ENCODE results near the gene INPP5B. TPM values are rescaled to one million over a fixed set of nuclear protein-coding genes. Genes with fewer than 3 reads are reported as not detected.

The INPP5B gene
- total and polyA plus RNA-seq, 2 experiments from 2014 or later = 10.0 to 34.3 TPM

DNA sequence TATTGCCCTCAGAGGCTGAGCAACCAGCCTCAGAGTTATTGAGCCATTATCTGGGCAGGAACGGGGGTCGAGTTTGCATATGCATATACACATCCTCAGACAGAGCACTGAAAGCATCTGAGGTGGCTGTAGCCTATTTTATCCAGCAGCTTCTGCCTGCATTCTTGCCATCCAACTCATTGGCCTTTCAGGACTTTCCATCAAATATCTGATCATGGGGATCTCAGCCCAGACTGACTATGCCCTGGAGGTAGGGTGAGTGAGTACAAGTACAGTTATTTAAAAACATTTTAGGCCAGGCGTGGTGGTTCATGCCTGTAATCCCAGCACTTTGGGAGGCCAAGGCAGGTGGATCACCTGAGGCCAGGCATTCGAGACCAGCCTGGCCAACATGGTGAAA lies 85.7 kb downstream of the INPP5B start:
- Histone ChIP-seq H2AFZ (no peak overlapping the region), H3K79me2 (ENCODE audit: insufficient read depth) (peaks cover 33% of the 10 kb centered on the region), H3K27ac (peak overlapping the region; percentile 90; the same call in 1 of the 2 replicates), H3K4me3 (no peak overlapping the region), H4K20me1 (ENCODE audit: insufficient read depth) (no peaks in the 10 kb centered on the region), H3K36me3 (ENCODE audit: low read depth) (peaks cover 23% of the 10 kb centered on the region; the same call in 1 of the 2 replicates), H3F3A (ENCODE audit: insufficient read depth) (peaks cover 13% of the 10 kb centered on the region), H3K27me3 (replicated peaks; ENCODE audit: insufficient read depth) (no peaks in the 10 kb centered on the region), H3K9me3 (ENCODE audit: low read depth) (no peaks in the 10 kb centered on the region), H3K4me2 (ENCODE audit: unreplicated experiment) (no peak overlapping the region), H3K9me2 (ENCODE audit: insufficient read depth) (no peaks in the 10 kb centered on the region), H3K4me1 (ENCODE audit: insufficient read depth) (peaks cover 13% of the 10 kb centered on the region), H3K9ac (no peak overlapping the region)
- peak; percentile 29 for DNase-seq
- WGBS, 2 experiments (ENCODE audit: low coverage in 1 of 2, low lambda C conversion rate in 2 of 2, missing lambda C conversion rate in 2 of 2) = 88 to 93% methylated on average over 4 of the region's 4 CpGs
- TF ChIP-seq EZH2phosphoT487 (IDR thresholded peaks at IDR 0.05; ENCODE audit: insufficient read depth, low read depth) = no peak
- TF ChIP-seq EZH2 (IDR thresholded peaks at IDR 0.05; ENCODE audit: insufficient read depth, poor library complexity, severe bottlenecking) = no peak
- in situ Hi-C loops (cut with MboI) = no loop called here

DNA sequence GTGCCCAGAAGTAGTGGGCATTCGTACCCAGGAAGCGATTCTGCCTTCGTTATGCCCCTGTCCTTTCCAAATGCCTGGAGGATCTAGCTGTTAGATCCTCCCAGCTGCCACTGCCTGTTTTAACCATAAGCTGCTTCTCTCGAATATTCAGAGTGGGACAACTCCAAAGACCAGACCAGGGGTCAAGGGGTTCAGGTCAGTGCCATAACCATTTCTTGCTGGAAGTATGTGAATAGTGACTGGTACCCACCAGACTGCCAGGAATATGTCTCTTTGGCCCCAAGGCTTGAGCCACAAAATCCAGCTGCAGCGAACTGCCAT lies 86.5 kb downstream of the INPP5B start:
- Histone ChIP-seq H3K9me2 (ENCODE audit: insufficient read depth) (no peaks in the 10 kb centered on the region), H2AFZ (peak overlapping the region; percentile 83; the same call in 1 of the 2 replicates), H3K27me3 (replicated peaks; ENCODE audit: insufficient read depth) (no peaks in the 10 kb centered on the region), H3K79me2 (ENCODE audit: insufficient read depth) (peaks cover 41% of the 10 kb centered on the region), H3K9me3 (ENCODE audit: low read depth) (no peaks in the 10 kb centered on the region), H3K9ac (peak overlapping the region; percentile 92), H3K36me3 (ENCODE audit: low read depth) (peaks cover 27% of the 10 kb centered on the region; the same call in 1 of the 2 replicates), H3K4me1 (ENCODE audit: insufficient read depth) (peaks cover 13% of the 10 kb centered on the region), H3K4me3 (peak overlapping the region; percentile 97), H3K4me2 (ENCODE audit: unreplicated experiment) (peak overlapping the region; percentile 88), H4K20me1 (ENCODE audit: insufficient read depth) (no peaks in the 10 kb centered on the region), H3K27ac (peak overlapping the region; percentile 90), H3F3A (ENCODE audit: insufficient read depth) (peaks cover 11% of the 10 kb centered on the region)
- TF ChIP-seq EZH2phosphoT487 (IDR thresholded peaks at IDR 0.05; ENCODE audit: insufficient read depth, low read depth) (no peak), EZH2 (IDR thresholded peaks at IDR 0.05; ENCODE audit: insufficient read depth, poor library complexity, severe bottlenecking) (no peak)
- in situ Hi-C loops (cut with MboI) = no loop called here
- DNase-seq = no peak
- 26 to 35% methylated on average over 5 of the region's 5 CpGs for WGBS, 2 experiments (ENCODE audit: low coverage in 1 of 2, low lambda C conversion rate in 2 of 2, missing lambda C conversion rate in 2 of 2)

DNA sequence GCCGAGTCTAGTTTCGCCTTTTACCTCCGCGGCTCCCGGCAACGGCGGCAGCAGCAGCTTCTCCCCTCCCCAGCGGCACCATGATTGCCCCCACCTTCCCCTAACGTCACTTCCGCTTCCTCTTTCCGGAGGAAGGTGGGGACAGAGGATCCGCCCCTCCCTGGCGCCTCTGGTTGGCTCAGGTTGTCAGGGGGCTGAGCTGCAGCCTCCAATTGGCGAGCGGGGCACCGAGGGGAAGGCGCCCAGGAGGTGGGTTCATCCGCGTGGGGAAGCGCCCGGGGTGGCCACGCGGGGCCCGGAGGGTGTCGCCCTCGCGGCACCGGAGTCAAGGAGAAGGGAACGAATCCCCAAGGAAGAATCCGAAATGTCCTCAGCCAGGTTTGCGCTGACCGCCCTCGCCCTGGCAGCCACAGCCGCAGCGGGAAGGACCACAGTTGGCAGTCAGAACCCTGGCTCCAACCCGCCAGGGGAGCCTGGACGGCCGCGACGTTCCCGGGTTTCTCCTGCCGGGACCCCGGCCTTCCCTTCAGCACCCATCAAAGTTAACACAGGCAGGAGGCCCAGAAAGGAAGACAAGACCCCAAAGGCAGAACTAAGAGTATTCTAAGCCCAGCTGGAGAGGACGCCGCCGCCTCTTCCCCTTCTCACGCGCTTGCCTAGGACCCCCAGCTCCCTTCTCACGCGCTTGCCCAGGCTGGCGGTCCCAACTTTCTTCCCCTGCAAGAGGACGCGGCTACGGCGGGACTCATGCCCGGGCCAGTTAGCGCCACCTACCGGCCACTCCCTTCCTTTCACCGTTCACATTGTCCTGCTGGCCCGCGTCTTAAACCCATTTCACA lies 87.1 kb downstream of the INPP5B start, which contains the start of gene MTF1:
Gene MTF1, minus strand, starts transcription at position 86 of the 839 bp plus-strand sequence. CDS start 1,934 bp downstream, outside the sequence.
- in situ Hi-C loops (cut with MboI) = no loop called here
- 0 to 1% methylated on average over 61 of the region's 61 CpGs for WGBS, 2 experiments (ENCODE audit: low coverage in 1 of 2, low lambda C conversion rate in 2 of 2, missing lambda C conversion rate in 2 of 2)
- TF ChIP-seq EZH2phosphoT487 (IDR thresholded peaks at IDR 0.05; ENCODE audit: insufficient read depth, low read depth) (no peak), EZH2 (IDR thresholded peaks at IDR 0.05; ENCODE audit: insufficient read depth, poor library complexity, severe bottlenecking) (no peak)
- Histone ChIP-seq H3K9me3 (ENCODE audit: low read depth) (no peaks in the 10 kb centered on the region), H3K9me2 (ENCODE audit: insufficient read depth) (no peaks in the 10 kb centered on the region), H2AFZ (peak within 1 kb of the TSS; percentile 83), H3K4me3 (peak within 1 kb of the TSS; percentile 97), H4K20me1 (ENCODE audit: insufficient read depth) (no peaks in the 10 kb centered on the region), H3K9ac (peak within 1 kb of the TSS; percentile 92), H3F3A (ENCODE audit: insufficient read depth) (peaks cover 11% of the 10 kb centered on the region), H3K79me2 (ENCODE audit: insufficient read depth) (peaks cover 47% of the 10 kb centered on the region), H3K4me2 (ENCODE audit: unreplicated experiment) (peak within 1 kb of the TSS; percentile 91), H3K36me3 (ENCODE audit: low read depth) (peaks cover 31% of the 10 kb centered on the region; the same call in 1 of the 2 replicates), H3K27me3 (replicated peaks; ENCODE audit: insufficient read depth) (no peaks in the 10 kb centered on the region), H3K27ac (peak within 1 kb of the TSS; percentile 90), H3K4me1 (ENCODE audit: insufficient read depth) (peaks cover 13% of the 10 kb centered on the region)
- peak; percentile 99 for DNase-seq

DNA sequence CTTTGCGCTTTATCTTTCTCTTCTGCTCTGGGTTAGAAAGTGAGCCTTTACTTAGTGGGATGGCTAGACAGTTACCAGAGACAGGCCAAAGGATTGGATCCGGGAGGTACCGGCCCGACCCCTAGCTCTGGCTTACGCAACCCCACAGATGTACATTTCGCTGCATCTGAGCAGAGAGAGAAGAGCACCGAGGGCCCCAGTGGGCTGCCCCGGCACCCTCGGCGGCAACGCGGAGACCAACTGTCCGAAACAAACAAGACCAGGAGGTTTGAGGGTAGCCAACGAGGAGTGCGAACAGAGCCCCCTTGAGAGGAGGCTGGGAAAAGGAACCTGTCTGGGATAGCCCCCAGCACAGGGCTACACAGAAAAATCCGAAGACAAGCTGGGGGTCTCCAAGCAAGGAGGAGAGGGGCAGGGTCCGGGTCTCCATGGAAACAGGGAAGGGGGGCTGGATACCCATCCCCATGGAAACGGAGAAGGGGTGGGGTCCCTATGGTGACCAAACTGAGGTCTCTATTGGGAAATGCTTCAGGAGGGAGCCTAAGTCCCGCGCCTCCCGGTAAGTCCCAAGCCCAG lies 87.8 kb downstream of the INPP5B start:
- Histone ChIP-seq H3K36me3 (ENCODE audit: low read depth) (peaks cover 27% of the 10 kb centered on the region; the same call in 1 of the 2 replicates), H3K9me2 (ENCODE audit: insufficient read depth) (no peaks in the 10 kb centered on the region), H3K79me2 (ENCODE audit: insufficient read depth) (peaks cover 54% of the 10 kb centered on the region), H2AFZ (peak overlapping the region; percentile 83), H3K9ac (peak overlapping the region; percentile 92), H4K20me1 (ENCODE audit: insufficient read depth) (no peaks in the 10 kb centered on the region), H3F3A (ENCODE audit: insufficient read depth) (peaks cover 11% of the 10 kb centered on the region), H3K4me3 (peak overlapping the region; percentile 97), H3K4me2 (ENCODE audit: unreplicated experiment) (peak overlapping the region; percentile 91), H3K4me1 (ENCODE audit: insufficient read depth) (peaks cover 13% of the 10 kb centered on the region), H3K27ac (peak overlapping the region; percentile 90), H3K27me3 (replicated peaks; ENCODE audit: insufficient read depth) (no peaks in the 10 kb centered on the region), H3K9me3 (ENCODE audit: low read depth) (no peaks in the 10 kb centered on the region)
- in situ Hi-C loops (cut with MboI) = no loop called here
- DNase-seq = peak; percentile 73
- no peak for TF ChIP-seq EZH2 (IDR thresholded peaks at IDR 0.05; ENCODE audit: insufficient read depth, poor library complexity, severe bottlenecking)
- no peak for TF ChIP-seq EZH2phosphoT487 (IDR thresholded peaks at IDR 0.05; ENCODE audit: insufficient read depth, low read depth)
- 1% methylated on average over 21 of the region's 21 CpGs for WGBS, 2 experiments (ENCODE audit: low coverage in 1 of 2, low lambda C conversion rate in 2 of 2, missing lambda C conversion rate in 2 of 2)

Data from GM23248 (cell line).